H1 (cell line): ENCODE data around the gene DBX1. TPM values are rescaled to one million over a fixed set of nuclear protein-coding genes. Genes with fewer than 3 reads are reported as not detected.

Experiments
- ASH2L ChIP-seq: fragments of 200-600, 300-600 bp; sonication (generic); IDR thresholded peaks from one replicate; pipeline ENCODE4 v1.7.1; 2017; ENCODE audit warnings: low read length
- CHD2 ChIP-seq: IDR thresholded peaks from 2 replicates; pipeline ENCODE4 v1.6.1; 2012; ENCODE audit warnings: low read length, improper control_type of control experiment
- FOSL1 ChIP-seq: IDR thresholded peaks from 2 replicates; pipeline ENCODE4 v1.6.1; 2011; ENCODE audit warnings: mild to moderate bottlenecking, low read depth, low read length, moderate library complexity; ENCODE audit not compliant: insufficient read depth
- KDM4A ChIP-seq: IDR thresholded peaks from one replicate; pipeline ENCODE4 v1.7.1; 2012; ENCODE audit warnings: low read depth, mild to moderate bottlenecking, moderate library complexity, low read length, inconsistent platforms; ENCODE audit not compliant: severe bottlenecking
- MAFK ChIP-seq: IDR thresholded peaks from 2 replicates; pipeline ENCODE4 v1.6.1; 2012; ENCODE audit warnings: low read depth, mild to moderate bottlenecking, improper control_type of control experiment, low read length
- SIN3A ChIP-seq, 2 experiments: IDR thresholded peaks in 1 of 2; conservative IDR thresholded peaks in 1 of 2; 2 replicates each; pipeline ENCODE4 v1.6.1; 2011 to 2012; ENCODE audit warnings: low read length in 2 of 2, improper control_type of control experiment in 1 of 2, low read depth in 1 of 2, mild to moderate bottlenecking in 1 of 2
- SP1 ChIP-seq: IDR thresholded peaks from 2 replicates; pipeline ENCODE4 v1.6.1; 2011; ENCODE audit warnings: low read depth, low read length
- SUZ12 ChIP-seq: fragments of 200-600 bp; sonication (generic); IDR thresholded peaks from 2 replicates; pipeline ENCODE4 v1.6.1; 2012; ENCODE audit warnings: mild to moderate bottlenecking, inconsistent platforms, low read length, moderate library complexity, mixed read lengths
- TEAD4 ChIP-seq: IDR thresholded peaks from 2 replicates; pipeline ENCODE4 v1.6.1; 2012; ENCODE audit warnings: low read depth, low read length, inconsistent platforms, mixed read lengths
- polyA plus RNA-seq, 7 experiments: library from polyadenylated mRNA; depleted of rRNA in 3 of 7; stranded (reverse) in 5 of 7; unstranded in 2 of 7; fragments of >200 nt in 5 of 7; fragments of 200-250 nt in 2 of 7; gene quantifications; 1 replicate in 5 of 7; 2 replicates in 1 of 7; 4 replicates in 1 of 7; pipeline versions ENCODE4 v1.2.1 to v1.2.3, GENCODE V29; 2011 to 2013; ENCODE audit warnings: missing spikeins in 2 of 7, mixed read lengths in 2 of 7
- total RNA-seq: library from RNA; stranded (reverse); fragmentation: NEBNext Ultra II Directional; extraction: Animal tissue kit (Norgen Biotek cat#: 25700); gene quantifications from 2 replicates; pipeline ENCODE4 v1.2.1, GENCODE V29; 2021

Gene DBX1
- total and polyA plus RNA-seq, 2 of the 8 experiments (the other 6 are each of a cell fraction or from before 2014, with no cell fraction given), result not detected

GRCh38 chr11:20156280-20156875 is 3.9 kb downstream of the DBX1 start (continued):
- TF ChIP-seq CHD2 (peak; percentile 66), SP1 (0 out of 2 replicates have a peak, but pooled peaks have one; percentile 23), TEAD4 (0 out of 2 replicates have a peak, but pooled peaks have one; percentile 7), KDM4A (peak; percentile 94), SIN3A (conservative IDR thresholded peaks at IDR 0.05 in 1 of 2, IDR thresholded peaks at IDR 0.05 in 1 of 2; ENCODE audit: low read depth in 1 of 2, low read length in 2 of 2) (0 out of 4 replicates have a peak, but pooled peaks of 1 of the 2 experiments have one; percentile 0), MAFK (no peak), FOSL1 (0 out of 2 replicates have a peak, but pooled peaks have one; percentile 8), ASH2L (peak; percentile 51), SUZ12 (peak; percentile 28; the same call in 1 of the 2 replicates)
